PC-3 (cell line): Measurements from ENCODE around the gene UGT2B11.
"Not testable (repeated sequence)": the region's sequence is repeated elsewhere in the genome, so short reads cannot be mapped to it uniquely, and the experiment has no call there.

Experiments used
- CTCF ChIP-seq: fragments of 300-600 bp; sonication (generic); conservative IDR thresholded peaks from 2 replicates; pipeline ENCODE4 v1.5.1; 2017; ENCODE audit warnings: antibody characterized with exemption, low read depth, mild to moderate bottlenecking, low read length
- EZH2phosphoT487 ChIP-seq: fragments of 300-600 bp; sonication (generic); IDR thresholded peaks from 2 replicates; pipeline ENCODE4 v1.6.1; 2018; ENCODE audit warnings: mild to moderate bottlenecking, antibody characterized with exemption, low read length, borderline replicate concordance

GRCh38 chr4:69253147-69253772 lies 38.7 kb upstream of the UGT2B11 start:
- TF ChIP-seq CTCF, EZH2phosphoT487: not testable (repeated sequence)
